CD8-positive, alpha-beta memory T cell (primary cell): Measurements from ENCODE around the gene TNIK. TPM values are rescaled to one million over a fixed set of nuclear protein-coding genes. Genes with fewer than 3 reads are reported as not detected.

Experiments
- CTCF ChIA-PET: fragments of 350-600 bp; sonication (Branson Sonifier 250); formaldehyde crosslinking; loops from one replicate; lab custom pipeline; 2021; ENCODE audit warnings: antibody characterized with exemption; lab: Charles Lee
- POLR2A ChIA-PET: fragments of 350-600 bp; sonication (Branson Sonifier 250); formaldehyde crosslinking; loops from one replicate; lab custom pipeline; 2021; ENCODE audit warnings: antibody characterized with exemption; lab: Charles Lee
- DNase-seq, 5 donors: peaks; one replicate each; pipeline versions ENCODE4 v3.0.0 to v3.0.0-alpha.2; 2020 to 2022; ENCODE audit warnings: mixed read lengths in 1 of 5
- H3K27ac ChIP-seq: one replicate; pipeline ENCODE4 v1.7.0; 2013; ENCODE audit warnings: low read depth, mild to moderate bottlenecking, low read length, moderate library complexity
- H3K27me3 ChIP-seq: 2 replicates; pipeline ENCODE4 v1.7.0; 2013; ENCODE audit warnings: low read length, mild to moderate bottlenecking; ENCODE audit not compliant: insufficient read depth, poor library complexity, severe bottlenecking
- H3K36me3 ChIP-seq: 2 replicates; pipeline ENCODE4 v1.7.0; 2013; ENCODE audit warnings: mild to moderate bottlenecking, low read length, moderate library complexity; ENCODE audit not compliant: insufficient read depth
- H3K4me1 ChIP-seq: 2 replicates; pipeline ENCODE4 v1.7.0; 2013; ENCODE audit warnings: mild to moderate bottlenecking, low read length, moderate library complexity; ENCODE audit not compliant: insufficient read depth
- H3K4me3 ChIP-seq: 2 replicates; pipeline ENCODE4 v1.7.0; 2013; ENCODE audit warnings: mild to moderate bottlenecking, low read length
- H3K9me3 ChIP-seq: 2 replicates; pipeline ENCODE4 v1.7.0; 2013; ENCODE audit warnings: mild to moderate bottlenecking, low read length
- H3K27ac Mint-ChIP-seq, 8 donors: one replicate each; pipeline ENCODE4 v1.8.0; 2020 to 2021; ENCODE audit warnings: mixed read lengths in 8 of 8, mild to moderate bottlenecking in 6 of 8, inconsistent platforms in 3 of 8, moderate library complexity in 3 of 8
- H3K27me3 Mint-ChIP-seq, 2 donors: one replicate each; pipeline ENCODE4 v1.8.0; 2020 to 2021; ENCODE audit warnings: mixed read lengths in 2 of 2, mild to moderate bottlenecking in 1 of 2, moderate library complexity in 1 of 2
- H3K36me3 Mint-ChIP-seq, 3 donors: one replicate each; pipeline ENCODE4 v1.8.0; 2020 to 2021; ENCODE audit warnings: mixed read lengths in 3 of 3, inconsistent platforms in 1 of 3, mild to moderate bottlenecking in 1 of 3
- H3K4me1 Mint-ChIP-seq, 3 donors: one replicate each; pipeline ENCODE4 v1.8.0; 2020 to 2021; ENCODE audit warnings: mixed read lengths in 3 of 3, inconsistent platforms in 1 of 3, mild to moderate bottlenecking in 1 of 3
- H3K4me3 Mint-ChIP-seq, 7 donors: one replicate each; pipeline ENCODE4 v1.8.0; 2020 to 2021; ENCODE audit warnings: mixed read lengths in 7 of 7, mild to moderate bottlenecking in 6 of 7, moderate library complexity in 4 of 7, inconsistent platforms in 2 of 7
- H3K9me3 Mint-ChIP-seq, 5 donors: one replicate each; pipeline ENCODE4 v1.8.0; 2020 to 2022; ENCODE audit warnings: mixed read lengths in 5 of 5, mild to moderate bottlenecking in 3 of 5, moderate library complexity in 2 of 5, inconsistent platforms in 1 of 5
- polyA plus RNA-seq: library from polyadenylated mRNA; unstranded; fragments of 300-500 nt; fragmentation: Illumina TruSeq; gene quantifications from one replicate; pipeline ENCODE4 v1.2.3, GENCODE V29; 2021
- total RNA-seq, 2 experiments: library from RNA; stranded (reverse); gene quantifications; one replicate each; pipeline ENCODE4 v1.2.3, GENCODE V29; 2021

Gene TNIK
- total and polyA plus RNA-seq, 3 experiments from 2014 or later: 15.9 to 19.2 (median 17.7) TPM

- H3K9me3 ChIP-seq: no peaks in the 10 kb centered on the region
- ChIA-PET CTCF (no interaction called here), POLR2A (interaction anchor here (0.5 kb wide), 1 partner anchor 325 kb away, joined by 5 read pairs; no protein-coding TSS in a partner anchor)
- Mint-ChIP-seq H3K9me3 (no peaks in the 10 kb centered on the region), H3K4me1 (peaks cover 0 to 15% (median 1%) of the 10 kb centered on the region in 3 donors), H3K36me3 (peaks cover 11 to 83% (median 44%) of the 10 kb centered on the region in 3 donors), H3K4me3 (no peak overlapping the region), H3K27me3 (no peaks in the 10 kb centered on the region), H3K27ac (peak overlapping the region in 1 of 8 donors; percentile 52)
- no peaks in the 10 kb centered on the region for H3K4me1 ChIP-seq
- no peak for DNase-seq
- no peak overlapping the region for H3K27ac ChIP-seq
- H3K36me3 ChIP-seq: peaks cover 28% of the 10 kb centered on the region
- no peaks in the 10 kb centered on the region for H3K27me3 ChIP-seq
- H3K4me3 ChIP-seq: no peak overlapping the region
Observed at GRCh38 chr3:171133337-171133736, 326.9 kb downstream of the TNIK start.

- Mint-ChIP-seq H3K27ac (peak overlapping the region in 1 of 8 donors; percentile 52), H3K4me3 (no peak overlapping the region), H3K9me3 (no peaks in the 10 kb centered on the region), H3K27me3 (no peaks in the 10 kb centered on the region), H3K36me3 (peaks cover 11 to 83% (median 40%) of the 10 kb centered on the region in 3 donors), H3K4me1 (peaks cover 0 to 15% (median 1%) of the 10 kb centered on the region in 3 donors)
- Histone ChIP-seq H3K27me3 (no peaks in the 10 kb centered on the region), H3K9me3 (no peaks in the 10 kb centered on the region), H3K4me3 (no peak overlapping the region), H3K4me1 (no peaks in the 10 kb centered on the region), H3K36me3 (peaks cover 23% of the 10 kb centered on the region), H3K27ac (no peak overlapping the region)
- no peak for DNase-seq
- ChIA-PET CTCF (no interaction called here), POLR2A (no interaction called here)
Observed at GRCh38 chr3:171132873-171133272, 327.3 kb downstream of the TNIK start.

GRCh38 chr3:171129827-171130226 lies 330.4 kb downstream of the TNIK start:
- Mint-ChIP-seq H3K4me3 (no peak overlapping the region), H3K36me3 (peaks cover 10 to 84% (median 35%) of the 10 kb centered on the region in 3 donors), H3K4me1 (peaks cover 0 to 15% (median 3%) of the 10 kb centered on the region in 3 donors), H3K9me3 (no peaks in the 10 kb centered on the region), H3K27ac (no peak overlapping the region), H3K27me3 (no peaks in the 10 kb centered on the region)
- Histone ChIP-seq H3K27ac (no peak overlapping the region), H3K27me3 (no peaks in the 10 kb centered on the region), H3K4me1 (no peaks in the 10 kb centered on the region), H3K9me3 (no peaks in the 10 kb centered on the region), H3K4me3 (no peak overlapping the region), H3K36me3 (peaks cover 24% of the 10 kb centered on the region)
- ChIA-PET CTCF (no interaction called here), POLR2A (no interaction called here)
- DNase-seq: no peak

- Histone ChIP-seq H3K4me1 (no peaks in the 10 kb centered on the region), H3K27me3 (no peaks in the 10 kb centered on the region), H3K36me3 (peaks cover 36% of the 10 kb centered on the region), H3K27ac (no peak overlapping the region), H3K4me3 (no peak overlapping the region), H3K9me3 (no peaks in the 10 kb centered on the region)
- no peak for DNase-seq
- ChIA-PET CTCF (no interaction called here), POLR2A (no interaction called here)
- Mint-ChIP-seq H3K27ac (no peak overlapping the region), H3K27me3 (no peaks in the 10 kb centered on the region), H3K36me3 (peaks cover 15 to 87% (median 42%) of the 10 kb centered on the region in 3 donors), H3K4me3 (no peak overlapping the region), H3K9me3 (no peaks in the 10 kb centered on the region), H3K4me1 (peaks cover 0 to 5% (median 2%) of the 10 kb centered on the region in 3 donors)
Observed at GRCh38 chr3:171127611-171128010, 332.6 kb downstream of the TNIK start.

GRCh38 chr3:171126478-171127209 lies 333.6 kb downstream of the TNIK start:
- H3K4me1 ChIP-seq: no peaks in the 10 kb centered on the region
- H3K27ac ChIP-seq: no peak overlapping the region
- peaks cover 0 to 5% (median 2%) of the 10 kb centered on the region in 3 donors for H3K4me1 Mint-ChIP-seq
- H3K4me3 ChIP-seq: no peak overlapping the region
- H3K36me3 ChIP-seq: peaks cover 43% of the 10 kb centered on the region
- no peaks in the 10 kb centered on the region for H3K9me3 Mint-ChIP-seq
- no peak overlapping the region for H3K4me3 Mint-ChIP-seq
- no peak for DNase-seq
- H3K27ac Mint-ChIP-seq: no peak overlapping the region
- ChIA-PET CTCF (no interaction called here), POLR2A (no interaction called here)
- no peaks in the 10 kb centered on the region for H3K27me3 ChIP-seq
- H3K27me3 Mint-ChIP-seq: no peaks in the 10 kb centered on the region
- H3K36me3 Mint-ChIP-seq: peaks cover 19 to 93% (median 46%) of the 10 kb centered on the region in 3 donors
- H3K9me3 ChIP-seq: no peaks in the 10 kb centered on the region

GRCh38 chr3:171125010-171125409 lies 335.2 kb downstream of the TNIK start:
- DNase-seq: no peak
- Histone ChIP-seq H3K4me1 (no peaks in the 10 kb centered on the region), H3K36me3 (peaks cover 44% of the 10 kb centered on the region), H3K4me3 (no peak overlapping the region), H3K27ac (no peak overlapping the region), H3K27me3 (no peaks in the 10 kb centered on the region), H3K9me3 (no peaks in the 10 kb centered on the region)
- ChIA-PET CTCF (no interaction called here), POLR2A (no interaction called here)
- H3K9me3 Mint-ChIP-seq: peaks cover 0 to under 1% (median 0%) of the 10 kb centered on the region in 5 donors
- no peaks in the 10 kb centered on the region for H3K27me3 Mint-ChIP-seq
- H3K4me3 Mint-ChIP-seq: no peak overlapping the region
- peaks cover 29 to 94% (median 46%) of the 10 kb centered on the region in 3 donors for H3K36me3 Mint-ChIP-seq
- H3K27ac Mint-ChIP-seq: no peak overlapping the region
- peaks cover 0 to 2% (median 0%) of the 10 kb centered on the region in 3 donors for H3K4me1 Mint-ChIP-seq

- Mint-ChIP-seq H3K9me3 (peaks cover 0 to 6% (median 4%) of the 10 kb centered on the region in 5 donors), H3K4me3 (no peak overlapping the region), H3K27me3 (no peaks in the 10 kb centered on the region), H3K36me3 (peaks cover 40 to 94% (median 44%) of the 10 kb centered on the region in 3 donors), H3K4me1 (peaks cover 0 to 2% (median 0%) of the 10 kb centered on the region in 3 donors), H3K27ac (peak overlapping the region in 1 of 8 donors; percentile 51)
- Histone ChIP-seq H3K4me3 (no peak overlapping the region), H3K4me1 (no peaks in the 10 kb centered on the region), H3K9me3 (no peaks in the 10 kb centered on the region), H3K27ac (no peak overlapping the region), H3K36me3 (peaks cover 45% of the 10 kb centered on the region), H3K27me3 (no peaks in the 10 kb centered on the region)
- ChIA-PET POLR2A (no interaction called here), CTCF (no interaction called here)
- no peak for DNase-seq
Observed at GRCh38 chr3:171123915-171124314, 336.3 kb downstream of the TNIK start.

GRCh38 chr3:171122861-171123260 lies 337.3 kb downstream of the TNIK start:
- CTCF ChIA-PET: no interaction called here
- peaks cover 43 to 90% (median 45%) of the 10 kb centered on the region in 3 donors for H3K36me3 Mint-ChIP-seq
- no peaks in the 10 kb centered on the region for H3K9me3 ChIP-seq

More at GRCh38 chr3:171122861-171123260, 337.3 kb downstream of the TNIK start:
- no peak for DNase-seq
- POLR2A ChIA-PET: no interaction called here
- H3K27me3 ChIP-seq: no peaks in the 10 kb centered on the region
- no peaks in the 10 kb centered on the region for H3K27me3 Mint-ChIP-seq
- H3K4me3 ChIP-seq: no peak overlapping the region
- H3K4me3 Mint-ChIP-seq: no peak overlapping the region
- H3K9me3 Mint-ChIP-seq: peaks cover 0 to 6% (median 4%) of the 10 kb centered on the region in 5 donors
- H3K27ac ChIP-seq: no peak overlapping the region
- H3K27ac Mint-ChIP-seq: peak overlapping the region in 1 of 8 donors; percentile 61
- H3K4me1 Mint-ChIP-seq: peaks cover 0 to 2% (median 0%) of the 10 kb centered on the region in 3 donors
- no peaks in the 10 kb centered on the region for H3K4me1 ChIP-seq
- peaks cover 45% of the 10 kb centered on the region for H3K36me3 ChIP-seq
